Thoracic aorta endothelial cell (primary cell): ENCODE data around the gene AREG. TPM values are rescaled to one million over a fixed set of nuclear protein-coding genes. Genes with fewer than 3 reads are reported as not detected.

Source experiments
- total RNA-seq: library from RNA; depleted of rRNA; stranded (reverse); fragments of >200 nt; gene quantifications from 2 replicates; pipeline ENCODE4 v1.2.3, GENCODE V29; 2012

Gene AREG, protein sequence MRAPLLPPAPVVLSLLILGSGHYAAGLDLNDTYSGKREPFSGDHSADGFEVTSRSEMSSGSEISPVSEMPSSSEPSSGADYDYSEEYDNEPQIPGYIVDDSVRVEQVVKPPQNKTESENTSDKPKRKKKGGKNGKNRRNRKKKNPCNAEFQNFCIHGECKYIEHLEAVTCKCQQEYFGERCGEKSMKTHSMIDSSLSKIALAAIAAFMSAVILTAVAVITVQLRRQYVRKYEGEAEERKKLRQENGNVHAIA
- total RNA-seq, result 0.36 TPM in 1 of 2 replicates, not detected in the other

DNA sequence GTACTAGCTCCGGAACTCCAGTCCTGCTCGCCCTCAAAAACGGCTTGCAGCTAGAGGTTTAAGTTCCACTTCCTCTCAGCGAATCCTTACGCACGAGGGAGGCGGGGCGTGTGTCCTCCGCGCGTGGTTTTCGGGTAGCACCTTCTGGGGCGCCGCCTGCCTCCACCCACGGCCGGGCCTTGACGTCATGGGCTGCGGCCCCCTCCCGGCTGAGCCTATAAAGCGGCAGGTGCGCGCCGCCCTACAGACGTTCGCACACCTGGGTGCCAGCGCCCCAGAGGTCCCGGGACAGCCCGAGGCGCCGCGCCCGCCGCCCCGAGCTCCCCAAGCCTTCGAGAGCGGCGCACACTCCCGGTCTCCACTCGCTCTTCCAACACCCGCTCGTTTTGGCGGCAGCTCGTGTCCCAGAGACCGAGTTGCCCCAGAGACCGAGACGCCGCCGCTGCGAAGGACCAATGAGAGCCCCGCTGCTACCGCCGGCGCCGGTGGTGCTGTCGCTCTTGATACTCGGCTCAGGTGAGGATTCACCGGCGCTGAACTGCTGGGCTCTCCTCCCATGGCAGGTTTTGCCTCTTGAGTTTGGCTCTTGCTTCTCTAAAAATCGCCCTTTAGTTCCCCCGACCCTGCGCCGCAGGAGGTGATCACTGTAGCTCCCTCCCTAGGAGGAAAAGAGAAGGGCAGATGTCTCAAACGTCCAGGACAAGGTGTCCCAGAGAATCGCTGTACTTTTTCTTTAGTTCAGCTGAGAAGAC is at the start of gene AREG:
AREG (plus strand) TSS at position 246 of the 752 bp plus-strand sequence; CDS start at position 456, 210 bp downstream.

Other genes with a start within 250 kb of the AREG start
- gene EPGN, start 136.7 kb upstream of the AREG start, total RNA-seq, result 0.13 and 0.43 TPM in 2 replicates
- not detected in 2 replicates for gene EREG, start 80.0 kb upstream of the AREG start, total RNA-seq